ENCODE data around the gene YWHAH.
"Not testable (repeated sequence)": the region's sequence is repeated elsewhere in the genome, so short reads cannot be mapped to it uniquely, and the experiment has no call there.

The YWHAH gene

DNA sequence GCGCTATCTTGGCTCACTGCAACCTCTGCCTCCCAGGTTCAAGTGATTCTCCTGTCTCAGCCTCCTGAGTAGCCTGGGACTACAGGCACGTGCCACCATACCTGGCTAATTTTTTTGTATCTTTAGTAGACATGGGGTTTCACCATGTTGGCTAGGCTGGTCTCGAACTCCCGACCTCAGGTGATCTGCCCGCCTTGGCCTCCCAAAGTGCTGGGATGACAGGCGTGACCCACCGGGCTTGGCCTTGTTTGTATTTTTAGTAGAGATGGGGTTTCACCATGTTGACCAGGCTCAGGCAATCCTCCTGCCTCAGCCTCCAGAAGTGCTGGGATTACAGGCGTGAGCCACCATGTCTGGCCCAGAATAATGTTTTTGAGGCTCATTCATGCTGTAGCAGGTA lies 37.6 kb downstream of the YWHAH start:
- not testable (repeated sequence) for DNase-seq (ENCODE audit: low read depth in 2 of 2)

- no peak for DNase-seq (ENCODE audit: low read depth in 2 of 2)
Observed at GRCh38 chr22:31983911-31984656, 39.7 kb downstream of the YWHAH start.

DNA sequence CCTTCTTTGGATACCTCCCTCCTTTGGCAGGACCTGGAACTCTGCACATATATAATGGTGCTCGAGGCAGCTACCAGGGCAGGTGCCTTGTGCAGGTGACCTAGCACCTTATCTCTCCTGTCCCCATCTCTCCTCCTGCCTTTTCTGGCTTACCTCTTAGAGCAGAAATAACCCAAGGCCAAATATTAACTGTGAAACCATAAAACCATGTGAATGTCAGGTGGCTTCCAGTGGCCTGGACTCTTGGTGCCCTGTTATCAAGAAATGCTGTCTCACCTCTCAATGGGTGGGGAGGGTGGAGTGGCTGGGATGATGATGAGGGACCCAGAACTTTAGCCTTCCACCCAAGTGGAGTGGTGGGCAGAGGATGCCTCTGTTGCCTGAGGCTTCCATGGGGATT lies 42.9 kb downstream of the YWHAH start:
- DNase-seq (ENCODE audit: low read depth in 2 of 2) = no peak

DNA sequence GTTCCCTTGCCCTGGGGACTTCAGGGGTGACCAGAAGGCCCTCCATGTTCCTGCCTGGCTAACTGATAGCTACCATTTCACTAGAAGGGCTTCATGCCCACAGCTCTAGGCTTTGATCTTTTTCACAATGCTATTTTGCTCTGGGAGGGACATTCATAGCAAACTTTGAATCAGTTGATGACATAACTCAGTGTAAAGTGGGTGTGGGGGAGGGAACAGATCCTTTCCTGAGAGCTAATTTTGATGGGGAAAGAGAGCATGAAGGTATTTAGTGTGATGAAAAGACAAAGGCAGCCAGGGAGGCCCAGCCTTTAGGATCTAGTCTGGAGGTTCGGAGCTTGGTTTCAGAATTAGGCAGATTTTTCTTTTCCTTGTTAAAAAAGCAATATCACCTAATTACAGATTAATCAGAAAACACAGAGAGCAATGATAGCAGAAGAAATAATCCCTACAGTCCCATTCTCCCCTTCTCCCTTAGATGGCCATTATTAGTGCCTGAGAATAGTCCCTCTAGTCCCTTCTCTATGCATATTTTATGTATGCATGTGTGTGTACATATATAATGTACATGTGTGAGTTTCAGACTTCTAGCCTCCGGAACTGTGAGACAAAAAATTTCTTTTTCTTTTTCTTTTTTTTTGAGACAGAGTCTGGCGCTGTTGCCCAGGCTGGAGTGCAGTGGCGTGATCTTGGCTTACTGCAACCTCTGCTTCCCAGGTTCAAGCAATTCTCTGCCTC lies 46.9 kb downstream of the YWHAH start:
- no peak for DNase-seq (ENCODE audit: low read depth in 2 of 2)

- no peak for DNase-seq (ENCODE audit: low read depth in 2 of 2)
Observed at GRCh38 chr22:31995046-31995445, 50.7 kb downstream of the YWHAH start.

DNA sequence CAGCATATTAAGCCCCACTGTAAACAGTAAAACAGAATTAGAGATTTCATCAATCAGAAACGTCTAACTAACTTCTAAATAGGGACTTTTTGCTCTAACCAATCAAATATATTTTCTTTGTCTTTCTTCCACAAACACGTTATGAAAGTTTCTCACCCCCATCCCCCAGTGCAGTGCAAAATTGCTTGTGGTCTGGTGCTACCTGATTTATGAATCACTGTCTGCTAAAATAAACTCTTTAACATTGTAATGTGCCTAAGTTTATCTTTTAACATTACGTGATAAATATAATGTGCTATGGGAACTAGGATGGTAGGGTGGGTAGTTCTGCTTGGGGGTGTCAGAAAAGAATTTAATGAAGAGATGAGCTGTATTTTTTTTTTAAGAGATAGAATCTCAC lies 51.5 kb downstream of the YWHAH start:
- no peak for DNase-seq (ENCODE audit: low read depth in 2 of 2)

DNA sequence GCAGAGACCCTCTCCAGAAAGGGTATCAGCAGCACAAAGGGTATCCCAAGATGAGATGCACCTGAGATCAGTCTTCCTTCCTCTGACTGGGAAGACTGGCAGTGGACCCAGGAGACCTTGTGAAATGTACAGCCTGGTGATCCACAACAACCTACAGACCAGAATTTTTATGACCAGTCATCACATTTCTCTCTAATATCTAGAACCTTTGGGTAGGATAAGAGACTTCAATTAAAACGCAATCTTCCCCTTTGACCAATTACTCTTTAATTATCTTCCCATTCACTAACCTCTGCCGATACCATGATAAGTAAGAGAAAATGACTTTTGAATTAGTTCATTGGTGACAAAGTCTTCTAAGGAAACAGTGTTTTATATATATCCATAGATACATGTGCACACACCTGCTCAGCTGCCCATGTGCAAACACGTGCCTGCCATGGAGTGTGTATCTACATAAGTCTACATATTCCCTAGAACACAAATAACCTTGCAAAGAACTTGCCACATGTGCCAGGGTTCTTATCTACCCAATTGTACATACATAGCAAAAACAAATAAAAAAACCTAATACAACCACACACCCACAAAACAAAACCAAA lies 54.5 kb downstream of the YWHAH start:
- DNase-seq (ENCODE audit: low read depth in 2 of 2) = no peak

- DNase-seq (ENCODE audit: low read depth in 2 of 2) = no peak
Observed at GRCh38 chr22:32000181-32000580, 55.8 kb downstream of the YWHAH start.

DNA sequence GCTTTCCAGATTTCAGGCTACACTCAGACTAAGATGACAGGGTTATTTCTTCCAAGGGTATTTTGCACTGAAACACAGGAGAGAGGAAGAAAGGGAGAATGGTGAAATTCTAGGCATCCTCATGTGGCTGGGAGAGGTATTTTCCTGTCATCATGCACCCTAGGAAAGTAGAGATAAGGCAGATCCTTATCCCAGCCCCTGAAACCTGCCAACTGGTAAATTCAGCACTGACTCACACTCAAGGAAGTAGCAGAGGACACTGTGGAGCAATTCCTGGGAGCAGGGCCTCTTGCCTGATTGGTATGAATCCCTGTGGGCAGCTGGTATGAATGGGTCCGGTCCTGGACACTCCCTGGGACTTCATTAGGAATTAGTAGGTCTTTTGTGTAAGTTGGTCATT lies 61.1 kb downstream of the YWHAH start:
- DNase-seq (ENCODE audit: low read depth in 2 of 2) = no peak

Measured in stimulated activated CD4-positive, alpha-beta T cell treated with anti-CD3 and anti-CD28 coated beads, Interleukin-4, amount 100 ng/mL, for 48 hours (primary cell).